Measurements from ENCODE around the gene SLC8A3.

The SLC8A3 gene

GRCh38 chr14:70144046-70144445, 44.7 kb downstream of the SLC8A3 start:
- H3K4me3 ChIP-seq (replicated peaks; ENCODE audit: low read depth, low read length), result no peak overlapping the region
- no peak for DNase-seq (ENCODE audit: low read depth)
- no peak for TF ChIP-seq CTCF (IDR thresholded peaks at IDR 0.05; ENCODE audit: low read length, missing control alignments)

- no peak for DNase-seq (ENCODE audit: low read depth)
- no peak for TF ChIP-seq CTCF (IDR thresholded peaks at IDR 0.05; ENCODE audit: low read length, missing control alignments)
- H3K4me3 ChIP-seq (replicated peaks; ENCODE audit: low read depth, low read length), result no peak overlapping the region
Measured at GRCh38 chr14:70143306-70143705, 45.4 kb downstream of the SLC8A3 start.

GRCh38 chr14:70140614-70141013, 48.1 kb downstream of the SLC8A3 start:
- H3K4me3 ChIP-seq (replicated peaks; ENCODE audit: low read depth, low read length), result no peak overlapping the region
- TF ChIP-seq CTCF (IDR thresholded peaks at IDR 0.05; ENCODE audit: low read length, missing control alignments), result no peak
- no peak for DNase-seq (ENCODE audit: low read depth)

- DNase-seq (ENCODE audit: low read depth), result no peak
- no peak overlapping the region for H3K4me3 ChIP-seq (replicated peaks; ENCODE audit: low read depth, low read length)
- no peak for TF ChIP-seq CTCF (IDR thresholded peaks at IDR 0.05; ENCODE audit: low read length, missing control alignments)
Measured at GRCh38 chr14:70139384-70139783, 49.4 kb downstream of the SLC8A3 start.

GRCh38 chr14:70137788-70138187, 51.0 kb downstream of the SLC8A3 start:
- no peak for DNase-seq (ENCODE audit: low read depth)
- H3K4me3 ChIP-seq (replicated peaks; ENCODE audit: low read depth, low read length), result no peak overlapping the region

GRCh38 chr14:70133461-70133860, 55.3 kb downstream of the SLC8A3 start:
- TF ChIP-seq CTCF (IDR thresholded peaks at IDR 0.05; ENCODE audit: low read length, missing control alignments), result no peak
- DNase-seq (ENCODE audit: low read depth), result no peak
- H3K4me3 ChIP-seq (replicated peaks; ENCODE audit: low read depth, low read length), result no peak overlapping the region

More at GRCh38 chr14:70137788-70138187, 51.0 kb downstream of the SLC8A3 start:
- TF ChIP-seq CTCF (IDR thresholded peaks at IDR 0.05; ENCODE audit: low read length, missing control alignments), result no peak

- no peak overlapping the region for H3K4me3 ChIP-seq (replicated peaks; ENCODE audit: low read depth, low read length)
- DNase-seq (ENCODE audit: low read depth), result no peak
- no peak for TF ChIP-seq CTCF (IDR thresholded peaks at IDR 0.05; ENCODE audit: low read length, missing control alignments)
Measured at GRCh38 chr14:70130482-70130881, 58.3 kb downstream of the SLC8A3 start.

Data from fibroblast of pulmonary artery (primary cell).